Measurements from ENCODE around the gene SLAMF1. TPM values are rescaled to one million over a fixed set of nuclear protein-coding genes. Genes with fewer than 3 reads are reported as not detected.
"Not testable (repeated sequence)": the region's sequence is repeated elsewhere in the genome, so short reads cannot be mapped to it uniquely, and the experiment has no call there.

Gene SLAMF1
- total RNA-seq, 1 donor from 2014 or later: not detected

- no peak for DNase-seq
- peaks cover 2% of the 10 kb centered on the region for H3K27me3 Mint-ChIP-seq (ENCODE audit: unreplicated experiment)
- peaks cover 3% of the 10 kb centered on the region for H3K4me1 Mint-ChIP-seq (ENCODE audit: low read depth, unreplicated experiment)
- no peak overlapping the region for H3K4me3 Mint-ChIP-seq (ENCODE audit: unreplicated experiment)
- H3K36me3 Mint-ChIP-seq (ENCODE audit: unreplicated experiment): no peaks in the 10 kb centered on the region
- H3K27ac Mint-ChIP-seq (ENCODE audit: unreplicated experiment): no peak overlapping the region
- H3K9me3 Mint-ChIP-seq (ENCODE audit: unreplicated experiment): no peaks in the 10 kb centered on the region
- TF ChIP-seq CTCF (IDR thresholded peaks at IDR 0.05; ENCODE audit: partially characterized antibody, unreplicated experiment): no peak
Measured at GRCh38 chr1:160629286-160630210, 17.3 kb downstream of the SLAMF1 start.

GRCh38 chr1:160628799-160629263 lies 18.0 kb downstream of the SLAMF1 start:
- Mint-ChIP-seq H3K4me1 (ENCODE audit: low read depth, unreplicated experiment) (peaks cover 6% of the 10 kb centered on the region), H3K27ac (ENCODE audit: unreplicated experiment) (no peak overlapping the region), H3K27me3 (ENCODE audit: unreplicated experiment) (peaks cover 2% of the 10 kb centered on the region), H3K9me3 (ENCODE audit: unreplicated experiment) (no peaks in the 10 kb centered on the region), H3K4me3 (ENCODE audit: unreplicated experiment) (no peak overlapping the region), H3K36me3 (ENCODE audit: unreplicated experiment) (no peaks in the 10 kb centered on the region)
- TF ChIP-seq CTCF (IDR thresholded peaks at IDR 0.05; ENCODE audit: partially characterized antibody, unreplicated experiment): no peak
- no peak for DNase-seq

- not testable (repeated sequence) for DNase-seq; H3K27me3 Mint-ChIP-seq (ENCODE audit: unreplicated experiment); H3K36me3 Mint-ChIP-seq (ENCODE audit: unreplicated experiment); H3K4me1 Mint-ChIP-seq (ENCODE audit: low read depth, unreplicated experiment); H3K27ac Mint-ChIP-seq (ENCODE audit: unreplicated experiment); H3K9me3 Mint-ChIP-seq (ENCODE audit: unreplicated experiment); H3K4me3 Mint-ChIP-seq (ENCODE audit: unreplicated experiment)
Measured at GRCh38 chr1:160627677-160628289, 19.1 kb downstream of the SLAMF1 start.

- Mint-ChIP-seq H3K27ac (ENCODE audit: unreplicated experiment) (no peak overlapping the region), H3K36me3 (ENCODE audit: unreplicated experiment) (no peaks in the 10 kb centered on the region), H3K9me3 (ENCODE audit: unreplicated experiment) (no peaks in the 10 kb centered on the region), H3K27me3 (ENCODE audit: unreplicated experiment) (peaks cover 2% of the 10 kb centered on the region), H3K4me1 (ENCODE audit: low read depth, unreplicated experiment) (peaks cover 6% of the 10 kb centered on the region), H3K4me3 (ENCODE audit: unreplicated experiment) (no peak overlapping the region)
- DNase-seq: no peak
- TF ChIP-seq CTCF (IDR thresholded peaks at IDR 0.05; ENCODE audit: partially characterized antibody, unreplicated experiment): no peak
Measured at GRCh38 chr1:160626509-160627342, 20.1 kb downstream of the SLAMF1 start.

- H3K4me3 Mint-ChIP-seq (ENCODE audit: unreplicated experiment): no peak overlapping the region
- no peak overlapping the region for H3K27ac Mint-ChIP-seq (ENCODE audit: unreplicated experiment)
- no peaks in the 10 kb centered on the region for H3K36me3 Mint-ChIP-seq (ENCODE audit: unreplicated experiment)
- H3K27me3 Mint-ChIP-seq (ENCODE audit: unreplicated experiment): peaks cover 2% of the 10 kb centered on the region
- TF ChIP-seq CTCF (IDR thresholded peaks at IDR 0.05; ENCODE audit: partially characterized antibody, unreplicated experiment): no peak
- no peak for DNase-seq
- H3K9me3 Mint-ChIP-seq (ENCODE audit: unreplicated experiment): peaks cover 4% of the 10 kb centered on the region
- H3K4me1 Mint-ChIP-seq (ENCODE audit: low read depth, unreplicated experiment): peaks cover 5% of the 10 kb centered on the region
Measured at GRCh38 chr1:160625725-160626498, 20.9 kb downstream of the SLAMF1 start.

Data from glutamatergic neuron (in vitro differentiated cells).